ENCODE data around the gene LGMN.
"Not testable (repeated sequence)": the region's sequence is repeated elsewhere in the genome, so short reads cannot be mapped to it uniquely, and the experiment has no call there.

DNA sequence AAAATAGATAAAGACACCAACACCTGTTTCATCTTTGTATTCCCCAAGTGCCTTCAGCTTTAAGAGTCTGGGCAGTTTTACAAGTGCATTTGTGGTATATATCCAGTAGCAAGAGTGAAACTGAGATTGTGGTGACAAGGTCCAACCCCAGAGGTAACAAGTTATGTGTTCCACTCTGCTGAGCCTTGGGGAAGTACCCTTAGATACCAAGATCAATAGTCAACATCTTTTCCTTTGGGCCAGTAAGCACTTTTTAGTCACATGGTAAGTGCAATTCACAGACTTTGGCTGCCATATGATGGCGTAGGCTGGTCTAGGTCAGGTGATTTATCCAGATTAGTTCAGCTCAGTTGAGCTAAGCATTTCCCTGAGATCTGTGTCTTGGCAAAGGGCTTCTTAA is 19.8 kb upstream of the LGMN start:
- TF ChIP-seq CTCF (IDR thresholded peaks at IDR 0.05); MEF2A (IDR thresholded peaks at IDR 0.05; ENCODE audit: borderline replicate concordance, low read depth); POLR2AphosphoS5 (IDR thresholded peaks at IDR 0.05; ENCODE audit: low read depth, low read length); USF2 (IDR thresholded peaks at IDR 0.05; ENCODE audit: borderline replicate concordance, low read depth, low read length); ZBTB33 (IDR thresholded peaks at IDR 0.05; ENCODE audit: borderline replicate concordance, low read depth); NFIC (IDR thresholded peaks at IDR 0.05; ENCODE audit: borderline replicate concordance); FOXM1 (IDR thresholded peaks at IDR 0.05; ENCODE audit: low read depth); RCOR1 (IDR thresholded peaks at IDR 0.05; ENCODE audit: low read length); EP300 (IDR thresholded peaks at IDR 0.05; ENCODE audit: borderline replicate concordance in 1 of 2, low read depth in 1 of 2, low read length in 1 of 2); TEAD4 (IDR thresholded peaks at IDR 0.05; ENCODE audit: borderline replicate concordance, insufficient read depth): not testable (repeated sequence)
